GM12878 (cell line): ENCODE data around the gene MDM4. TPM values are rescaled to one million over a fixed set of nuclear protein-coding genes. Genes with fewer than 3 reads are reported as not detected.
A peak's percentile ranks its signal among the peaks of the same experiment; 100 is the strongest.

Experiments
- ATAC-seq: fragments of 200-7000 bp; cut with Tn5 transposase; 3 replicates; pipeline ENCODE4 v1.9.1; 2020; ENCODE audit warnings: mild to moderate bottlenecking, moderate library complexity
- Bru-seq: library from RNA; stranded (reverse); fragments of 400-500 nt; gene quantifications from one replicate; lab custom pipeline; 2021; lab: Mats Ljungman, UMichigan
- BruChase-seq, 2 experiments: library from RNA; stranded (reverse); fragments of 400-500 nt; gene quantifications; one replicate each; lab custom pipeline; 2021; lab: Mats Ljungman, UMichigan
- BruUV-seq: library from RNA; stranded (reverse); fragments of 400-500 nt; replicated peaks from 2 replicates; lab custom pipeline; 2021; lab: Mats Ljungman, UMichigan
- CTCF ChIA-PET: fragments of 300-600 bp; sonication (Branson Sonifier 250); formaldehyde crosslinking; extraction: SDS; loops from one replicate; lab custom pipeline; 2021; ENCODE audit warnings: inconsistent platforms; lab: Yijun Ruan, JAX
- POLR2A ChIA-PET: fragments of 350-600 bp; formaldehyde crosslinking; extraction: SDS; loops from one replicate; lab custom pipeline; 2021; ENCODE audit warnings: inconsistent platforms; lab: Charles Lee
- RAD21 ChIA-PET: fragments of 300-600 bp; sonication (Branson Sonifier 250); formaldehyde crosslinking; loops from one replicate; lab custom pipeline; 2023; ENCODE audit warnings: antibody characterized with exemption; ENCODE audit not compliant: unreplicated experiment; lab: Charles Lee
- SMC1A ChIA-PET: fragments of 300-600 bp; sonication (Branson Sonifier 250); formaldehyde crosslinking; loops from one replicate; lab custom pipeline; 2023; ENCODE audit not compliant: unreplicated experiment, uncharacterized antibody; lab: Charles Lee
- DNase-seq: peaks from one replicate; pipeline ENCODE4 v3.0.0-alpha.2; 2011; ENCODE audit warnings: low read depth, low spot score
- FAIRE-seq: peaks from 3 replicates; lab custom pipeline; 2011; peaks lifted over from hg19 to GRCh38; lab: Jason Lieb, UNC
- H2AFZ ChIP-seq: 2 replicates; pipeline ENCODE4 v1.6.0; 2011; ENCODE audit warnings: low read depth, low read length, control low read depth; ENCODE audit not compliant: control insufficient read depth
- H3K27ac ChIP-seq: 2 replicates; pipeline ENCODE4 v1.5.1; 2011; ENCODE audit warnings: control low read depth; ENCODE audit not compliant: control insufficient read depth, insufficient read depth
- H3K27me3 ChIP-seq, 2 experiments: replicated peaks in 1 of 2; 2 replicates each; pipeline versions ENCODE4 v1.6.0 to v1.6.1; 2011; ENCODE audit warnings: low read length in 1 of 2; ENCODE audit not compliant: control insufficient read depth in 2 of 2, insufficient read depth in 2 of 2
- H3K36me3 ChIP-seq, 2 experiments: 2 replicates each; pipeline ENCODE4 v1.5.1; 2011; ENCODE audit warnings: low read length in 1 of 2; ENCODE audit not compliant: control insufficient read depth in 2 of 2, insufficient read depth in 2 of 2
- H3K4me1 ChIP-seq: 2 replicates; pipeline ENCODE4 v1.6.1; 2011; ENCODE audit warnings: mild to moderate bottlenecking, low read length, moderate library complexity, mixed read lengths; ENCODE audit not compliant: control insufficient read depth, insufficient read depth
- H3K4me2 ChIP-seq: 2 replicates; pipeline ENCODE4 v1.6.0; 2011; ENCODE audit warnings: control low read depth; ENCODE audit not compliant: control insufficient read depth, insufficient read depth
- H3K4me3 ChIP-seq: fragments of 200-600 bp; sonication (generic); 2 replicates; pipeline ENCODE4 v1.5.1; 2016
- H3K79me2 ChIP-seq: 2 replicates; pipeline ENCODE4 v1.6.0; 2011; ENCODE audit warnings: low read length; ENCODE audit not compliant: control insufficient read depth, insufficient read depth
- H3K9ac ChIP-seq: 2 replicates; pipeline ENCODE4 v1.8.0; 2011; ENCODE audit warnings: low read length, control low read depth, mixed read lengths; ENCODE audit not compliant: control insufficient read depth, insufficient read depth
- H3K9me3 ChIP-seq: replicated peaks from 3 replicates; pipeline ENCODE4 v1.5.1; 2011; ENCODE audit warnings: mild to moderate bottlenecking, low read length; ENCODE audit not compliant: control insufficient read depth, insufficient read depth
- H4K20me1 ChIP-seq: 2 replicates; pipeline ENCODE4 v1.6.0; 2011; ENCODE audit not compliant: control insufficient read depth, insufficient read depth
- CREB1 ChIP-seq: IDR thresholded peaks from 2 replicates; pipeline ENCODE4 v1.6.1; 2012; ENCODE audit warnings: low read depth, mild to moderate bottlenecking, inconsistent platforms
- HDGF ChIP-seq: fragments of 450-650 bp; IDR thresholded peaks from 2 replicates; pipeline ENCODE4 v1.6.1; 2016; ENCODE audit warnings: antibody characterized with exemption
- ZBTB40 ChIP-seq: fragments of 450-650 bp; IDR thresholded peaks from 2 replicates; pipeline ENCODE4 v1.6.1; 2016; ENCODE audit warnings: mild to moderate bottlenecking, moderate library complexity, borderline replicate concordance
- WGBS: methylation state at CpG from one replicate; pipeline ENCODE4 v1.1.6; 2016; ENCODE audit warnings: low lambda C conversion rate; ENCODE audit not compliant: insufficient replicate concordance, insufficient coverage; ENCODE audit errors: missing lambda C conversion rate; 5-methylcytosine and 5-hydroxymethylcytosine counted together
- in situ Hi-C: fragments of 300-500 bp; cut with MboI; formaldehyde crosslinking; loops from 9 replicates; pipeline ENCODE4 v1.14.3; 2018; ENCODE audit warnings: mixed read lengths
- intact Hi-C: fragments of 100-400 bp; cut with micrococcal nuclease; formaldehyde crosslinking; loops from one replicate; pipeline ENCODE4 v1.14.2; 2022; ENCODE audit not compliant: unreplicated experiment
- long read RNA-seq, 2 experiments: library from polyadenylated mRNA; unstranded; transcript quantifications; one replicate each; pipeline ENCODE4 v2.0.0, GENCODE V29; 2019 to 2020
- polyA minus RNA-seq, 3 experiments: library from RNA; depleted of rRNA, polyadenylated mRNA; stranded (reverse); fragments of >200 nt; gene quantifications; 2 replicates each; pipeline ENCODE4 v1.2.3, GENCODE V29; 2011
- polyA plus RNA-seq, 11 experiments: library from polyadenylated mRNA; depleted of rRNA in 4 of 11; unstranded in 6 of 11; stranded (reverse) in 5 of 11; fragments of >200 nt; fragmentation: Nextera tagmentation in 4 of 11; fragmentation: Illumina TruSeq in 1 of 11; extraction: Ambion mirVana in 4 of 11; extraction: Trizol in 1 of 11; gene quantifications; 1 replicate in 1 of 11; 2 replicates in 10 of 11; pipeline versions ENCODE4 v1.2.1 to v1.2.3, GENCODE V29; 2011 to 2016; ENCODE audit warnings: inconsistent platforms in 2 of 11, missing spikeins in 2 of 11, low read depth in 1 of 11
- total RNA-seq, 4 experiments: library from RNA; depleted of rRNA in 3 of 4; stranded (reverse); fragments of >200 nt in 3 of 4; fragmentation: Illumina TruSeq in 1 of 4; extraction: Trizol in 1 of 4; gene quantifications; 2 replicates each; pipeline versions ENCODE4 v1.2.1 to v1.2.3, GENCODE V29; 2013 to 2021
- TF ChIP-seq, protein P1 (sequence below): fragments of 450-650 bp; formaldehyde crosslinking; IDR thresholded peaks from 2 replicates; pipeline ENCODE4 v1.4.0; 2022; ENCODE audit warnings: mild to moderate bottlenecking, moderate library complexity
- TF ChIP-seq, protein P2 (sequence below): IDR thresholded peaks from 2 replicates; pipeline ENCODE4 v1.6.1; 2012; ENCODE audit warnings: low read depth, low read length, improper control_type of control experiment

Gene MDM4, protein sequence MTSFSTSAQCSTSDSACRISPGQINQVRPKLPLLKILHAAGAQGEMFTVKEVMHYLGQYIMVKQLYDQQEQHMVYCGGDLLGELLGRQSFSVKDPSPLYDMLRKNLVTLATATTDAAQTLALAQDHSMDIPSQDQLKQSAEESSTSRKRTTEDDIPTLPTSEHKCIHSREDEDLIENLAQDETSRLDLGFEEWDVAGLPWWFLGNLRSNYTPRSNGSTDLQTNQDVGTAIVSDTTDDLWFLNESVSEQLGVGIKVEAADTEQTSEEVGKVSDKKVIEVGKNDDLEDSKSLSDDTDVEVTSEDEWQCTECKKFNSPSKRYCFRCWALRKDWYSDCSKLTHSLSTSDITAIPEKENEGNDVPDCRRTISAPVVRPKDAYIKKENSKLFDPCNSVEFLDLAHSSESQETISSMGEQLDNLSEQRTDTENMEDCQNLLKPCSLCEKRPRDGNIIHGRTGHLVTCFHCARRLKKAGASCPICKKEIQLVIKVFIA
- total RNA-seq (2013; cell fraction: nucleolus; rRNA removed), result 590 and 594 TPM in 2 replicates
- total RNA-seq (2014; rRNA removed), result 36.8 and 43.9 TPM in 2 replicates
- total RNA-seq (2014; rRNA removed; fragmentation: Illumina TruSeq; extraction: Trizol), result 36.1 and 37.8 TPM in 2 replicates
- total RNA-seq (2021), result 54.5 and 64.5 TPM in 2 replicates
- 12.2 TPM for polyA plus RNA-seq (2011; ENCODE audit: low read depth)
- polyA plus RNA-seq (2011; rRNA removed), result 74.4 and 108 TPM in 2 replicates
- 22.1 and 23.4 TPM in 2 replicates for polyA plus RNA-seq (2011; cell fraction: cytosol; rRNA removed)
- 82.8 and 85.3 TPM in 2 replicates for polyA plus RNA-seq (2011; cell fraction: nucleus; rRNA removed)
- polyA plus RNA-seq (2012), result 17.2 and 22.3 TPM in 2 replicates
- polyA plus RNA-seq (2014; fragmentation: Illumina TruSeq; extraction: Trizol), result 12.4 and 13.7 TPM in 2 replicates
- 10 to 100 TPM in 1 of 2 experiments, 1 to 10 TPM in 1; 2.5 to 11.5 TPM for polyA plus RNA-seq (2014; fragmentation: Nextera tagmentation; extraction: Ambion mirVana)
- polyA plus RNA-seq (2014; rRNA removed), result 20.5 and 20.6 TPM in 2 replicates
- 10 to 100 TPM; 22.3 to 23.2 TPM for polyA plus RNA-seq (2016; fragmentation: Nextera tagmentation; extraction: Ambion mirVana)
- polyA minus RNA-seq (2011; rRNA and poly(A)+ RNA removed), result 148 and 214 TPM in 2 replicates
- polyA minus RNA-seq (2011; cell fraction: cytosol; rRNA and poly(A)+ RNA removed), result 33.7 and 38.1 TPM in 2 replicates
- polyA minus RNA-seq (2011; cell fraction: nucleus; rRNA and poly(A)+ RNA removed), result 161 and 227 TPM in 2 replicates
- percentile 97 among the genes with signal in this experiment for Bru-seq, nascent RNA
- BruChase-seq, experiment 1, labeled RNA remaining after a 6-hour chase, result percentile 98 among the genes with signal in this experiment
- BruChase-seq, experiment 2, labeled RNA remaining after a 2-hour chase, result percentile 98 among the genes with signal in this experiment
- long read RNA-seq, experiment 1, full-length matches to known transcripts, result 4 of 13 reads
- long read RNA-seq, experiment 1, partial matches to known transcripts, result 0 of 13 reads
- long read RNA-seq, experiment 1, other reads (novel, unspliced or antisense), result 9 of 13 reads
- long read RNA-seq, experiment 2, full-length matches to known transcripts, result 25 of 45 reads
- long read RNA-seq, experiment 2, partial matches to known transcripts, result 3 of 45 reads
- long read RNA-seq, experiment 2, other reads (novel, unspliced or antisense), result 17 of 45 reads

DNA sequence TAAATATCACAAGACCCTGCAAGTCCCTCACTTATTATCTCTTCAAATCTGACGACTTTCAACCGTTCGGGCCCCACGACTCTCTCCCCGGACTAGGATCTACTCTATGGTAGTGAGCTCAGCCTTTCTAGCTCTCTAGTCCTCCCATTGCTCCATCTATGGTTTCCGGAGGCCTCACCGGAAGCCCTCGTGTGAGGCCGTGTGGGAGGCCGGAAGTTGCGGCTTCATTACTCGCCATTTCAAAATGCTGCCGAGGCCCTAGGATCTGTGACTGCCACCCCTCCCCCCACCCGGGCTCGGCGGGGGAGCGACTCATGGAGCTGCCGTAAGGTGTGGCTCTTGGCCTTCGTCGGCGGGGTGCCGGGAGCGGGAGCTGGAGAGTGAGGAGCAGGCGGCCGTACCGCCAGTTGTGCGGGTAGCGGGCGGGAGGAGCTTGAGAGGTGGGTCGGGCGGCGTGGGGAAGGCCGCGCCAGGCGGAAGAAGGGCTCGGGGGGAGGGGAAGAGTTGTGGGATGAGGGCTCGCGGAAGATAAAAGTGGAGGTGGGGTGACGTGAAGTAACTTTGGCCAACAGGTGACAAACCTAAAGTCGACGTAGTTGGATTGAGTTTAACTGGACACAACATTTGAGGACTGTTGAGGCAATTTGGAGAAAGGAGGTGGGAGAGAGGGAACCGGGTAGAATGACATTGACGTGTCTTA lies at the start of gene MDM4:
Gene MDM4, plus strand, starts transcription at position 227 of the 700 bp plus-strand sequence. CDS start 9,113 bp downstream, outside the sequence.
- WGBS, result under 1% methylated on average over 35 of the region's 43 CpGs
- CTCF ChIA-PET, result interaction anchor here (0.7 to 4.0 kb wide), 17 partner anchors 9 to 713 kb away, joined by 3 to 38 read pairs (median 6); no protein-coding TSS in a partner anchor
- RAD21 ChIA-PET, result interaction anchor here (0.7 to 6.3 kb wide), 20 partner anchors 9 to 291 kb away, joined by 3 to 69 read pairs (median 5); partner anchors contain the start of gene PIK3C2B
- Histone ChIP-seq H4K20me1 (no peaks in the 10 kb centered on the region; the same call in 1 of the 2 replicates), H3K4me3 (peak within 1 kb of the TSS; percentile 90), H2AFZ (peak within 1 kb of the TSS; percentile 40), H3K27me3 (no peaks in the 10 kb centered on the region), H3K79me2 (peaks cover 50% of the 10 kb centered on the region), H3K27ac (peak within 1 kb of the TSS; percentile 81), H3K9ac (peak within 1 kb of the TSS; percentile 94), H3K4me1 (peaks cover 44% of the 10 kb centered on the region), H3K36me3 (peaks cover 0 to 5% of the 10 kb centered on the region in 2 experiments; a peak in 2 of 4 replicates), H3K4me2 (peak within 1 kb of the TSS; percentile 84), H3K9me3 (no peaks in the 10 kb centered on the region)
- intact Hi-C loops, result loop anchor here (1.0 to 10.0 kb wide), 3 partner anchors 10 to 1538 kb away; partner anchors contain the start of gene RHEX
- ATAC-seq, result peak; percentile 86
- BruUV-seq, result TSS peak; percentile 56
- DNase-seq, result peak; percentile 90
- POLR2A ChIA-PET, result interaction anchor here (0.5 to 5.4 kb wide), 15 partner anchors 9 to 1057 kb away, joined by 3 to 55 read pairs (median 5); partner anchors contain the start of gene PIK3C2B
- peak; percentile 7 for FAIRE-seq
- SMC1A ChIA-PET, result interaction anchor here (0.7 to 5.3 kb wide), 17 partner anchors 7 to 607 kb away, joined by 3 to 64 read pairs (median 5); partner anchors contain the start of gene PIK3C2B
- in situ Hi-C loops, result loop anchor here (25.0 kb wide), 1 partner anchor 1229 kb away; no protein-coding TSS in a partner anchor
- TF ChIP-seq, protein P1, sequence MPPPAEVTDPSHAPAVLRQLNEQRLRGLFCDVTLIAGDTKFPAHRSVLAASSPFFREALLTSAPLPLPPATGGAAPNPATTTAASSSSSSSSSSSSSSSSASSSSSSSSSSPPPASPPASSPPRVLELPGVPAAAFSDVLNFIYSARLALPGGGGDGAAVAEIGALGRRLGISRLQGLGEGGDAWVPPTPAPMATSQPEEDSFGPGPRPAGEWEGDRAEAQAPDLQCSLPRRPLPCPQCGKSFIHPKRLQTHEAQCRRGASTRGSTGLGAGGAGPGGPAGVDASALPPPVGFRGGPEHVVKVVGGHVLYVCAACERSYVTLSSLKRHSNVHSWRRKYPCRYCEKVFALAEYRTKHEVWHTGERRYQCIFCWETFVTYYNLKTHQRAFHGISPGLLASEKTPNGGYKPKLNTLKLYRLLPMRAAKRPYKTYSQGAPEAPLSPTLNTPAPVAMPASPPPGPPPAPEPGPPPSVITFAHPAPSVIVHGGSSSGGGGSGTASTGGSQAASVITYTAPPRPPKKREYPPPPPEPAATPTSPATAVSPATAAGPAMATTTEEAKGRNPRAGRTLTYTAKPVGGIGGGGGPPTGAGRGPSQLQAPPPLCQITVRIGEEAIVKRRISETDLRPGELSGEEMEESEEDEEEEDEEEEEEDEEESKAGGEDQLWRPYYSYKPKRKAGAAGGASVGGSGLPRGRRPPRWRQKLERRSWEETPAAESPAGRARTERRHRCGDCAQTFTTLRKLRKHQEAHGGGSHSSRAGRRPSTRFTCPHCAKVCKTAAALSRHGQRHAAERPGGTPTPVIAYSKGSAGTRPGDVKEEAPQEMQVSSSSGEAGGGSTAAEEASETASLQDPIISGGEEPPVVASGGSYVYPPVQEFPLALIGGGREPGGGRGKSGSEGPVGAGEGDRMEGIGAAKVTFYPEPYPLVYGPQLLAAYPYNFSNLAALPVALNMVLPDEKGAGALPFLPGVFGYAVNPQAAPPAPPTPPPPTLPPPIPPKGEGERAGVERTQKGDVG (CRISPR knock-in tag), result peak; percentile 21; the same call in 1 of the 2 replicates
- TF ChIP-seq ZBTB40 (peak; percentile 94), CREB1 (peak; percentile 87), HDGF (peak; percentile 84)
- TF ChIP-seq, protein P2, sequence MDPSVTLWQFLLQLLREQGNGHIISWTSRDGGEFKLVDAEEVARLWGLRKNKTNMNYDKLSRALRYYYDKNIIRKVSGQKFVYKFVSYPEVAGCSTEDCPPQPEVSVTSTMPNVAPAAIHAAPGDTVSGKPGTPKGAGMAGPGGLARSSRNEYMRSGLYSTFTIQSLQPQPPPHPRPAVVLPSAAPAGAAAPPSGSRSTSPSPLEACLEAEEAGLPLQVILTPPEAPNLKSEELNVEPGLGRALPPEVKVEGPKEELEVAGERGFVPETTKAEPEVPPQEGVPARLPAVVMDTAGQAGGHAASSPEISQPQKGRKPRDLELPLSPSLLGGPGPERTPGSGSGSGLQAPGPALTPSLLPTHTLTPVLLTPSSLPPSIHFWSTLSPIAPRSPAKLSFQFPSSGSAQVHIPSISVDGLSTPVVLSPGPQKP, result peak; percentile 97
